ENCODE data around the gene CXCR3.
A peak's percentile ranks its signal among the peaks of the same experiment; 100 is the strongest.
"Not testable (repeated sequence)": the region's sequence is repeated elsewhere in the genome, so short reads cannot be mapped to it uniquely, and the experiment has no call there.

CXCR3 gene

DNA sequence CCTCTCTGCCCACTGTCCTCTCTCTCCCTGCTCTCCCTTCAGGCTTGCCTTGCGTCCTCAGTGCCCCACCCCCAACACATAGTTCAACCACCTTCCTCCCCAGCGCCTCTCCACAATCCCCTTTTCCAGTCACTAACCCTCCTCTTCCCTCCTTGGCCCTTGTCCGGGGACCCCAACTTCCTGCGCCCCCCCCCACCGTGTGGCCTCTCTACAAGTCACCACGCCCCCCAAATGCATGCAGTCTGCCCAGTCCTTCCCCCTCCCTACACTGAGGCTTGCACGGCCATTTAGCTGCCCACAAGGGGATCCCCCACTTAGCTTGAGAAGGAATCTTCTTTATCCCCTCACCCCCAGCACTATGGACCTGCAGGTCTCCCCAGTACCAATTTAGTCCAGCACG is 569 bp downstream of the CXCR3 start:
- Mint-ChIP-seq H3K27ac (ENCODE audit: low read depth) (peak overlapping the region; percentile 97), H3K36me3 (ENCODE audit: insufficient read depth) (peaks cover 48% of the 10 kb centered on the region), H3K9me3 (no peaks in the 10 kb centered on the region), H3K4me3 (peak overlapping the region; percentile 87), H3K4me1 (peaks cover 68% of the 10 kb centered on the region), H3K27me3 (no peaks in the 10 kb centered on the region)
- ATAC-seq (replicated peaks; ENCODE audit: extremely low read depth, poor library complexity, severe bottlenecking) (no peak), DNase-seq (ENCODE audit: low spot score in 2 of 2) (no peak)

DNA sequence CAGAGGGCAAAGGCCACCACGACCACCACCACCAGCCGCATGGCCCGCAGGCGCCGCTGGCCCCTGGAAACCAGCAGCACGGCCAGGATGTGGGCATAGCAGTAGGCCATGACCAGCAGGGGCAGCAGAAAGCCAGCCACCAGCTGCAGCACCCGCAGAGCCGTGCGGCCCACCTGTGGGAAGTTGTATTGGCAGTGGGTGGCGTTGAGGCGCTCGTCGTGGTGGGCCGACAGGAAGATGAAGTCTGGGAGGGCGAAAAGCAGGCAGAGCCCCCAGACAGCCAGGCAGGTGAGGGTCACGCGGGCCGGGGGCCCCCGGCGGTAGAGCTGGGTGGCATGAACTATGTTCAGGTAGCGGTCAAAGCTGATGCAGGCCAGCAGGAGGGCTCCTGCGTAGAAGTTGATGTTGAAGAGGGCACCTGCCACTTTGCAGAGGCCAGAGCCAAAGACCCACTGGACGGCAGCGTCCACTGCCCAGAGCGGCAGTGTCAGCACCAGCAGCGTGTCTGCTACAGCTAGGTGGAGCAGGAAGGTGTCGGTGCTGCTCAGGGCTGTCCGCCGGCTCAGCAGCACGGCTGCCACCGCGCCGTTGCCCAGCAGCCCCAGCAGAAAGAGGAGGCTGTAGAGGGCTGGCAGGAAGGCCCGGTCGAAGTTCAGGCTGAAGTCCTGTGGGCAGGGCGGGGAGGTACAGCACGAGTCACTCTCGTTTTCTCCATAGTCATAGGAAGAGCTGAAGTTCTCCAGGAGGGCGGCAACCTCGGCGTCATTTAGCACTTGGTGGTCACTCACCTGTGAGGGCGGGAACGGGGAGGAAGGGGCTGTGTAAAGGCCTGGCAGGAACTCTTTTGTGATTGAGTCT is 1.4 kb downstream of the CXCR3 start:
- Mint-ChIP-seq H3K4me3 (peak overlapping the region; percentile 87), H3K9me3 (no peaks in the 10 kb centered on the region), H3K27me3 (no peaks in the 10 kb centered on the region), H3K27ac (ENCODE audit: low read depth) (peak overlapping the region; percentile 97), H3K4me1 (peaks cover 65% of the 10 kb centered on the region), H3K36me3 (ENCODE audit: insufficient read depth) (peaks cover 45% of the 10 kb centered on the region)
- no peak for DNase-seq (ENCODE audit: low spot score in 2 of 2)
- no peak for ATAC-seq (replicated peaks; ENCODE audit: extremely low read depth, poor library complexity, severe bottlenecking)

DNA sequence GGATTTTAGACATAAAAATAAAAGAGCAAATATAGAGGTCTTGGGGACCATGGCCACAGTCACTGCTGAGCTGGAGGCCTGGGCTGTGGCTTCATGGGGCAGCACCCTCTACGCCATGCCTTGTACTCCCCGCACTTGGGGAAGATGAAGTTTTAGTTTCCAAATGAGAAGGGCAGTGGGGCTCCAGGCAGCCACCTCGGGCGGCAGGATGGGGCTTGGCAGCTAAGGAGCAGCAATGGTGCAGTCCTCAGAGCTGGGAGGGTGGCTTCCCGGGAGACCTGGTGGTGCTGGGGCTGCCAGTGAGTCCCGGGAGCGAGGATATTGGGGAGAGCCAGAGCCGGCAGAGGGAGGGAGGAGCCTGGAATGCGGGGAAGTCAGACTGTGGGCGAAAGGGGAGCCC is 2.4 kb downstream of the CXCR3 start:
- no peak for ATAC-seq (replicated peaks; ENCODE audit: extremely low read depth, poor library complexity, severe bottlenecking)
- DNase-seq (ENCODE audit: low spot score in 2 of 2): no peak
- Mint-ChIP-seq H3K36me3 (ENCODE audit: insufficient read depth) (peaks cover 48% of the 10 kb centered on the region), H3K4me3 (peak overlapping the region; percentile 87), H3K27ac (ENCODE audit: low read depth) (peak overlapping the region; percentile 97), H3K4me1 (peaks cover 60% of the 10 kb centered on the region), H3K9me3 (no peaks in the 10 kb centered on the region), H3K27me3 (no peaks in the 10 kb centered on the region)

DNA sequence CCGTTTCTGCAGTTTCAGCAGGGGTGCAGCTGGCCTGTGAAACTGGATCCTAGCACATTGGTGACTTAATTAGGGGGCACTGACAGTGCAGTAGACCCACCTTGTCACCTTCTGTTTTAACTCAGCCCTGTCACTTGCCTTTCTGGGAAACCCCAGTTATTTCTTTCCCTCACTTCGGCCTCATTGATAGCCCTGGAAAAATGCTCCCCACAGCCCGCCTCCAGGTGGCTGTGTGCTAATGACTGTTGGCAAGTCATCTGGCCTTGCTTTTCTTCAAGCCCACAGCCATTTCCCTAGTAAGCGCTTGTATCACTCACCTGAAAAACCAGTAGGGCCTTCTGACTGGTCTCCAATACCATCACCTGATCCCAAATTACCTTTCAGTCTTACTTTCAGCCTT is 3.3 kb downstream of the CXCR3 start:
- ATAC-seq (replicated peaks; ENCODE audit: extremely low read depth, poor library complexity, severe bottlenecking) (no peak), DNase-seq (ENCODE audit: low spot score in 2 of 2) (no peak)
- Mint-ChIP-seq H3K4me1 (peaks cover 57% of the 10 kb centered on the region), H3K9me3 (no peaks in the 10 kb centered on the region), H3K36me3 (ENCODE audit: insufficient read depth) (peaks cover 52% of the 10 kb centered on the region), H3K27me3 (no peaks in the 10 kb centered on the region), H3K4me3 (peak overlapping the region; percentile 87), H3K27ac (ENCODE audit: low read depth) (peak overlapping the region; percentile 97)

DNA sequence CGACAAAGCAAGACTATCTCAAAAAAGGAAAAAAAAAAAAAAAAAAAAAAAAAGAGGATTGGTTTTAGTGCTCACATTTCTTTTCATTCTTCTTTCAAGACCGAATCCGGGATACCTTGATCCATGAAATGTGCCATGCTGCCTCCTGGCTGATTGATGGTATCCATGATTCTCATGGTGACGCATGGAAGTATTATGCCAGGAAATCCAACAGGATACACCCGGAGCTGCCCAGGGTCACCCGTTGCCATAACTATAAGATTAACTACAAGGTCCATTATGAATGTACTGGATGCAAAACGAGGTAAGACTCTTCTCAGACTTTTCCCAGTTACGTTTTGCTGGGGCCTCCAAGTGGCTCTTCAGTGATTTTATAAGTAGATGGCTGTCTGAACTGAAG is 6.1 kb downstream of the CXCR3 start:
- DNase-seq (ENCODE audit: low spot score in 2 of 2): no peak
- ATAC-seq (replicated peaks; ENCODE audit: extremely low read depth, poor library complexity, severe bottlenecking): no peak
- peaks cover 47% of the 10 kb centered on the region for H3K36me3 Mint-ChIP-seq (ENCODE audit: insufficient read depth)
- H3K9me3 Mint-ChIP-seq: no peaks in the 10 kb centered on the region
- H3K27me3 Mint-ChIP-seq: no peaks in the 10 kb centered on the region
- peak overlapping the region; percentile 35 for H3K27ac Mint-ChIP-seq (ENCODE audit: low read depth)
- peaks cover 55% of the 10 kb centered on the region for H3K4me1 Mint-ChIP-seq
- H3K4me3 Mint-ChIP-seq: no peak overlapping the region

DNA sequence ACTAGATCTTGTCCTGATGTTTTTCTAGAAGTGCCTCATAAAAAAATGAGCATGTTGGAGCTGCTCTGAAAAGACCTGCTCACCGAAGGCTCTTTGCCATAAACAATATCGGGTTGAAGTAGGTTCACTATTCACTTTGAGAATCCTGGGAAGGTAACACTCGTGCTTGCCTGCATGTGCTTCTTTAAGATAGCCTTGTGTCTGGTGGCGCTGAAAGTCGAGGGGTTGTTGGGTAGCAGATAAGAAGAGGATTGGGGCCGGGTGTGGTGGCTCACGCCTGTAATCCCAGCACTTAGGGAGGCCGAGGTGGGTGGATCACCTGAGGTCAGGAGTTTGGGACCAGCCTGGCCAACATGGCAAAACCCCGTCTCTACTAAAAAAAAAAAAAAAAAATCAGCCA is 6.6 kb downstream of the CXCR3 start:
- not testable (repeated sequence) for H3K4me3 Mint-ChIP-seq; H3K9me3 Mint-ChIP-seq; ATAC-seq (replicated peaks; ENCODE audit: extremely low read depth, poor library complexity, severe bottlenecking); DNase-seq (ENCODE audit: low spot score in 2 of 2); H3K27ac Mint-ChIP-seq (ENCODE audit: low read depth); H3K27me3 Mint-ChIP-seq
- Mint-ChIP-seq H3K4me1 (peaks cover 52% of the 10 kb centered on the region), H3K36me3 (ENCODE audit: insufficient read depth) (peaks cover 42% of the 10 kb centered on the region)

DNA sequence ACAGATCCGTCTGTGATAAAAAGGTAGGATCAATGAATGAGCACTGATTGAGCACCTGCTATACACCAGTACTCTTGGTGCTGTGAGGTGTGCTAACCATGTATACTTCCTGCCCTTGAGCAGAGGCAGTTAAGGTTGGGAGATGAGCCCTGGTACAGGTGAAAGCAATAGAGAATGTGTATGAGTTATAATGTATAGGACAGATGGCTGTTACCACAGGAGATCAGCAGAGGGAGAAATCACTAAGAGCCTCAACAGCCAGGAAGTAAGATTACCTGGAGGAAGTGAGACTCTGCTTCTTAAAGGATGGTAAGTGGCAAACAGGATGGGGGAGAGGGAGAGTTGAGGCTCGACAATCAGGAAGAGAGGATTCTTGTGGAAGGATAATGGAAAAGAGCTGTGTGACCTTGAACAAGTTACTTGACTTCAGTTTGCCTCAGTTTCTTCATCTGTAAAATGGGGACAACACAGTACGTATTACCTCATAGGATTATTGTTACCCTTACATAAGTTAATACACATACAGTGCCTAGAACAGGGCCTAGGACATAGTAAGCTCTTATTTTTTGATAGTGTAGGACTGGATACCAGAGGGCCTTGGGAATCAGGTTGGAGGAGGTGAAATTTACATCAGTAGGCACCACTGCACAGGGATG is 9.1 kb downstream of the CXCR3 start:
- no peak for ATAC-seq (replicated peaks; ENCODE audit: extremely low read depth, poor library complexity, severe bottlenecking)

DNA sequence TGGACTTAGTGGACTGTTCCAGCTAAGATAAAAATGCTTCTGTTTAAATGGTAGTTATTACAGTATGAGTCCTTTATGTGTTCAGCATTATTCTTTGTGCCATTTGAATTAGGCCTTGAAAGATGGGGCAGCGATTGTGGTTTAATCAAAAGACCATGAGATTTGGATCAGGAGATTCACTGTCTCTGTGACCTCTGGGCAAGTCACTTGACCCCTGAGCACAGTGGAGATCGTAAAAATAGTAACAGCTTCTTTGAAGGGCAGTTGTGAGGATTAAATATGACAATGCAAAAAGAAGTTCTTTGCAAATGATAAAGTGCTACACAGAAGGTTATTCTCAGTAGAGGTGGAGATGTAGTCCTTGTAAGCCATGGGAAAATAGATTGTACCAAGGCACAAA is 10.8 kb downstream of the CXCR3 start:
- Mint-ChIP-seq H3K27me3 (no peaks in the 10 kb centered on the region), H3K9me3 (no peaks in the 10 kb centered on the region), H3K4me3 (peak overlapping the region; percentile 67), H3K4me1 (peaks cover 36% of the 10 kb centered on the region), H3K27ac (ENCODE audit: low read depth) (peak overlapping the region; percentile 93), H3K36me3 (ENCODE audit: insufficient read depth) (peaks cover 40% of the 10 kb centered on the region)
- DNase-seq (ENCODE audit: low spot score in 2 of 2) (no peak), ATAC-seq (replicated peaks; ENCODE audit: extremely low read depth, poor library complexity, severe bottlenecking) (no peak)

More for the DNA sequence above, 9.1 kb downstream of the CXCR3 start:
- H3K27ac Mint-ChIP-seq (ENCODE audit: low read depth): peak overlapping the region; percentile 93
- H3K4me1 Mint-ChIP-seq: peaks cover 45% of the 10 kb centered on the region
- H3K27me3 Mint-ChIP-seq: no peaks in the 10 kb centered on the region
- H3K4me3 Mint-ChIP-seq: peak overlapping the region; percentile 12
- peaks cover 31% of the 10 kb centered on the region for H3K36me3 Mint-ChIP-seq (ENCODE audit: insufficient read depth)
- no peaks in the 10 kb centered on the region for H3K9me3 Mint-ChIP-seq
- DNase-seq (ENCODE audit: low spot score in 2 of 2): no peak

DNA sequence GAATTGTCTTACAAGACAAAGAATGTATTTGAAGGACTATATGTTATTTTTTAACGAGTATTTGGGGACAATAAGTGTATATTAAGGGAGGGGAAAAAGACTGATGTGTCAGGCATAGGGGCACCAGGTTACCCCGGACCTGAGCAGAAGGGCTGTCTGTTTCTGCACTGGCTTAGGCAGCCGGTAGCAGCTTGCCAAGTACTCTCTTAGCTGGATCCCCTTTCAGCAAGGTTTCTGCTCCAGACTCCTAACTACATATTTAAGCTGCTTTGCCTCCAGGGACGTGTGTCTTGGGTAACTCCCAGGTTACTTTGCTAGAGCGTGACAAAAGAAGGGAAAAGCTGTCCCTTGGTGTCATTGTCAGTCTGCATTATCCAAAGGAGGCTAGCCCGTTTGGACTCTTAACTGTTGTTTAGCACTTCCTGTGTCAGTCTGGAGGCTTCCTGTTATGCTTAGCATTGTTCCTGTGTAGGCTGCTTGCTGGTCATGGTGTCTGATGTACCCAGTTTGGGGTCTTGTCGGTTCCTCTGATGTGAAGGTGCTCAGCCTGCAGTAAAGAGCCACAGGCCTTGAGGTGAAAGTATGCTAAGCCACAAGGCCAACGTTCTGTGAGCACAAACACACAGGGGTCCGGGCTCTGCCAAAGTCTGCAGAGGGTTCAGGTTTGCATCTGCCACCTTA is 11.6 kb downstream of the CXCR3 start:
- H3K27ac Mint-ChIP-seq (ENCODE audit: low read depth): peak overlapping the region; percentile 93
- ATAC-seq (replicated peaks; ENCODE audit: extremely low read depth, poor library complexity, severe bottlenecking): peak; percentile 95

DNA sequence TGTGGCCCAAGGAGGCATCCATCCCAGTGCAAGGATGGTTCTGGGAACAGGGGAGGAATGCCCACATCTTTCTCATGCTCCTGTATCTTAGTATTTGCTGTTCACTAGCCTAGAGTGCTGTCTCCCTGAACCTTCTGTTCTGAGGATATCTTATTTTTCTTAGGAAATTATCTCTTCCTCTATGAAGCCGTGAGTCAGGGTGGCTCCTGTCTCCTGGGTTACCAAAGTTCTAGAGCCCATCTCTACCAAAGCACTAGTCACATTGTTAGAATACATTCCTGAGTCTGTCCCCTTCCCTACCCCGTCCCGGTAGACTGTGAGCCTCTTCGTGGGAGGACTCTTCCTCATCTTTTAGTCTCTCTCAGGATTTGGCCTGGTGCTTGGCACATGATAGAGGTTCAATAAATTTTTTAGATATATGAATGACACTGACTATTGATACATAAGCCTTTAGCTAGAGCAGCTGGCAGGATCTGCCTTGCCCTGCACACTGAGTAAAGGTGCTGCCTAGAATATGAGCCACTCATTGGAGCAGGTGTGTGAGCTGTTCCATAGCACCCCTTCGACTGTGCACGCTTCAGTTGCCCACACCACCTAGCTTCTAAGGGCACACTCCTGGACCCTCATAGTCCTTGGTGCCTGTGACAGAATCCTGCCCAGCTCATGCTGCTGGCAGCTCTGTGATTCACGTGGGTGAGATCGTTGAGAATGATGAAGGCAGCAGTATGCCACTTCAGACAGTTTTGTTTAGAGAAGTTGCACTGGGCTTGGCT is 13.3 kb downstream of the CXCR3 start:
- DNase-seq (ENCODE audit: low spot score in 2 of 2) (no peak), ATAC-seq (replicated peaks; ENCODE audit: extremely low read depth, poor library complexity, severe bottlenecking) (no peak)
- H3K4me1 Mint-ChIP-seq: peaks cover 36% of the 10 kb centered on the region
- no peaks in the 10 kb centered on the region for H3K27me3 Mint-ChIP-seq
- H3K36me3 Mint-ChIP-seq (ENCODE audit: insufficient read depth): peaks cover 40% of the 10 kb centered on the region
- H3K4me3 Mint-ChIP-seq: no peak overlapping the region
- peak overlapping the region; percentile 93 for H3K27ac Mint-ChIP-seq (ENCODE audit: low read depth)
- no peaks in the 10 kb centered on the region for H3K9me3 Mint-ChIP-seq

More for the DNA sequence above, 11.6 kb downstream of the CXCR3 start:
- Mint-ChIP-seq H3K4me3 (peak overlapping the region; percentile 67), H3K27me3 (no peaks in the 10 kb centered on the region), H3K4me1 (peaks cover 36% of the 10 kb centered on the region), H3K36me3 (ENCODE audit: insufficient read depth) (peaks cover 41% of the 10 kb centered on the region), H3K9me3 (no peaks in the 10 kb centered on the region)
- peak in 1 of 2 donors; percentile 64 for DNase-seq (ENCODE audit: low spot score in 2 of 2)

DNA sequence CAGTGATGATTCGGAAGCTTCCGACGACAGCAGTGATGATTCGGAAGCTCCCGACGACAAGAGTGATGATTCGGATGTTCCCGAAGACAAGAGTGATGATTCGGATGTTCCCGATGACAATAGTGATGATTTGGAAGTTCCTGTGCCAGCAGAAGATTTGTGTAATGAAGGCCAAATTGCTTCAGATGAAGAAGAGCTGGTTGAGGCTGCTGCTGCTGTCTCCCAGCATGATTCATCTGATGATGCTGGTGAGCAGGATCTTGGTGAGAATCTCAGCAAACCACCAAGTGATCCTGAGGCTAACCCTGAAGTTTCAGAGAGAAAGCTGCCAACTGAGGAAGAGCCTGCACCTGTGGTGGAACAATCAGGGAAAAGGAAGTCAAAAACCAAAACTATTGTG is 14.2 kb downstream of the CXCR3 start:
- Mint-ChIP-seq H3K27me3 (no peaks in the 10 kb centered on the region), H3K27ac (ENCODE audit: low read depth) (peak overlapping the region; percentile 72), H3K36me3 (ENCODE audit: insufficient read depth) (peaks cover 37% of the 10 kb centered on the region), H3K9me3 (no peaks in the 10 kb centered on the region), H3K4me3 (no peak overlapping the region), H3K4me1 (peaks cover 31% of the 10 kb centered on the region)
- ATAC-seq (replicated peaks; ENCODE audit: extremely low read depth, poor library complexity, severe bottlenecking) (no peak), DNase-seq (ENCODE audit: low spot score in 2 of 2) (no peak)

DNA sequence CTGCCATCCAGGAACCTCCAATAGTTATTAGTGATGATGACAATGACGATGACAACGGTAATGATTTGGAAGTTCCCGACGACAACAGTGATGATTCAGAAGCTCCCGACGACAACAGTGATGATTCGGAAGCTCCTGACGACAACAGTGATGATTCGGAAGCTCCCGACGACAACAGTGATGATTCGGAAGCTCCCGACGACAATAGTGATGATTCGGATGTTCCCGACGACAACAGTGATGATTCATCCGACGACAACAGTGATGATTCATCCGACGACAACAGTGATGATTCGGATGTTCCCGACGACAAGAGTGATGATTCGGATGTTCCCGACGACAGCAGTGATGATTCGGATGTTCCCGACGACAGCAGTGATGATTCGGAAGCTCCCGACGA is 14.7 kb downstream of the CXCR3 start:
- Mint-ChIP-seq H3K27ac (ENCODE audit: low read depth) (peak overlapping the region; percentile 72), H3K9me3 (no peaks in the 10 kb centered on the region), H3K4me3 (no peak overlapping the region), H3K27me3 (no peaks in the 10 kb centered on the region), H3K4me1 (peaks cover 26% of the 10 kb centered on the region), H3K36me3 (ENCODE audit: insufficient read depth) (peaks cover 34% of the 10 kb centered on the region)
- ATAC-seq (replicated peaks; ENCODE audit: extremely low read depth, poor library complexity, severe bottlenecking) (no peak), DNase-seq (ENCODE audit: low spot score in 2 of 2) (no peak)
